ENCODE results near the gene NTSR1. TPM values are rescaled to one million over a fixed set of nuclear protein-coding genes. Genes with fewer than 3 reads are reported as not detected.

Gene NTSR1
- total and polyA plus RNA-seq, 7 donors, result 0.01 to 0.08 (median 0.05) TPM; not detected in 3

- no peak overlapping the region for H3K4me3 ChIP-seq
- H3K27me3 ChIP-seq (ENCODE audit: insufficient read depth in 3 of 3, low read length in 2 of 3), result peaks cover 0 to 68% (median 17%) of the 10 kb centered on the region in 3 donors
- 36 to 43% (median 42%) methylated on average over 9 of the region's 9 CpGs for WGBS, 3 donors
- H3K4me1 ChIP-seq, result no peaks in the 10 kb centered on the region
- intact Hi-C loops (cut with DNase I), result no loop called here
- TF ChIP-seq, protein P1, sequence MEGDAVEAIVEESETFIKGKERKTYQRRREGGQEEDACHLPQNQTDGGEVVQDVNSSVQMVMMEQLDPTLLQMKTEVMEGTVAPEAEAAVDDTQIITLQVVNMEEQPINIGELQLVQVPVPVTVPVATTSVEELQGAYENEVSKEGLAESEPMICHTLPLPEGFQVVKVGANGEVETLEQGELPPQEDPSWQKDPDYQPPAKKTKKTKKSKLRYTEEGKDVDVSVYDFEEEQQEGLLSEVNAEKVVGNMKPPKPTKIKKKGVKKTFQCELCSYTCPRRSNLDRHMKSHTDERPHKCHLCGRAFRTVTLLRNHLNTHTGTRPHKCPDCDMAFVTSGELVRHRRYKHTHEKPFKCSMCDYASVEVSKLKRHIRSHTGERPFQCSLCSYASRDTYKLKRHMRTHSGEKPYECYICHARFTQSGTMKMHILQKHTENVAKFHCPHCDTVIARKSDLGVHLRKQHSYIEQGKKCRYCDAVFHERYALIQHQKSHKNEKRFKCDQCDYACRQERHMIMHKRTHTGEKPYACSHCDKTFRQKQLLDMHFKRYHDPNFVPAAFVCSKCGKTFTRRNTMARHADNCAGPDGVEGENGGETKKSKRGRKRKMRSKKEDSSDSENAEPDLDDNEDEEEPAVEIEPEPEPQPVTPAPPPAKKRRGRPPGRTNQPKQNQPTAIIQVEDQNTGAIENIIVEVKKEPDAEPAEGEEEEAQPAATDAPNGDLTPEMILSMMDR (IDR thresholded peaks at IDR 0.05), result no peak
- H3K27ac ChIP-seq, result no peak overlapping the region
- peak in 1 of 2 donors; percentile 42 for DNase-seq
- H3K9me3 ChIP-seq, result no peaks in the 10 kb centered on the region
- H3K36me3 ChIP-seq (ENCODE audit: insufficient read depth in 1 of 2, low read depth in 1 of 2), result no peaks in the 10 kb centered on the region
- ATAC-seq, result no peak
Measured at GRCh38 chr20:62741191-62741691, 32.6 kb downstream of the NTSR1 start.

GRCh38 chr20:62741701-62742491, 33.3 kb downstream of the NTSR1 start:
- intact Hi-C loops (cut with DNase I), result no loop called here
- Histone ChIP-seq H3K27ac (no peak overlapping the region), H3K9me3 (no peaks in the 10 kb centered on the region), H3K36me3 (ENCODE audit: insufficient read depth in 1 of 2, low read depth in 1 of 2) (no peaks in the 10 kb centered on the region), H3K27me3 (ENCODE audit: insufficient read depth in 3 of 3, low read length in 2 of 3) (peaks cover 0 to 62% (median 14%) of the 10 kb centered on the region in 3 donors), H3K4me3 (no peak overlapping the region), H3K4me1 (no peaks in the 10 kb centered on the region)
- ATAC-seq (no peak), DNase-seq (peak in 1 of 2 donors; percentile 46)
- WGBS, 3 donors, result 89 to 92% (median 90%) methylated on average over 18 of the region's 18 CpGs
- TF ChIP-seq, protein P1 (IDR thresholded peaks at IDR 0.05), result no peak

DNA sequence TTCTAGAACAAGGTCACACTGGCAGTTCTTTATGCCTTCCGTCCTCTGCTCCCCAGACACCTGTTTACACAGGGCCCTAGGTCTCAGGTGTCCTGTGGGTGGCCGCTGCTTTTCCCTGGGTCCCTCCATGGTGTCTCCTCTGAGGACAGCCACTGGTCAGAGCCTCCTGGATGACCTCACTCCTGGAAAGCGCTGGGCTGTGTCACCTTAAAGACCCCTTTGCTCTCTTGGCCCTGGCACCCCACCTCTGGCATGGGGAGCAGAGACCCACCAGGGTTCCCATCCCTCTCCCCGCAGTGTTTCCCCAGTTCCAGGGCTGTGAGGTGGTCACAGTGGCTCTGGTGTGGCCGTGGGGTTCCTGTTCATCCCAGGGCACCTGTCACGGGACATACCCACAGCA, 33.9 kb downstream of the NTSR1 start:
- H3K4me1 ChIP-seq, result no peaks in the 10 kb centered on the region
- WGBS, 3 donors, result 83 to 91% (median 86%) methylated on average over 6 of the region's 6 CpGs
- H3K4me3 ChIP-seq, result no peak overlapping the region
- H3K27ac ChIP-seq, result no peak overlapping the region
- no peaks in the 10 kb centered on the region for H3K9me3 ChIP-seq
- TF ChIP-seq, protein P1 (IDR thresholded peaks at IDR 0.05), result no peak
- no peaks in the 10 kb centered on the region for H3K36me3 ChIP-seq (ENCODE audit: insufficient read depth in 1 of 2, low read depth in 1 of 2)
- intact Hi-C loops (cut with DNase I), result no loop called here
- DNase-seq, result peak in 1 of 2 donors; percentile 36
- H3K27me3 ChIP-seq (ENCODE audit: insufficient read depth in 3 of 3, low read length in 2 of 3), result peaks cover 0 to 59% (median 14%) of the 10 kb centered on the region in 3 donors
- ATAC-seq, result no peak

DNA sequence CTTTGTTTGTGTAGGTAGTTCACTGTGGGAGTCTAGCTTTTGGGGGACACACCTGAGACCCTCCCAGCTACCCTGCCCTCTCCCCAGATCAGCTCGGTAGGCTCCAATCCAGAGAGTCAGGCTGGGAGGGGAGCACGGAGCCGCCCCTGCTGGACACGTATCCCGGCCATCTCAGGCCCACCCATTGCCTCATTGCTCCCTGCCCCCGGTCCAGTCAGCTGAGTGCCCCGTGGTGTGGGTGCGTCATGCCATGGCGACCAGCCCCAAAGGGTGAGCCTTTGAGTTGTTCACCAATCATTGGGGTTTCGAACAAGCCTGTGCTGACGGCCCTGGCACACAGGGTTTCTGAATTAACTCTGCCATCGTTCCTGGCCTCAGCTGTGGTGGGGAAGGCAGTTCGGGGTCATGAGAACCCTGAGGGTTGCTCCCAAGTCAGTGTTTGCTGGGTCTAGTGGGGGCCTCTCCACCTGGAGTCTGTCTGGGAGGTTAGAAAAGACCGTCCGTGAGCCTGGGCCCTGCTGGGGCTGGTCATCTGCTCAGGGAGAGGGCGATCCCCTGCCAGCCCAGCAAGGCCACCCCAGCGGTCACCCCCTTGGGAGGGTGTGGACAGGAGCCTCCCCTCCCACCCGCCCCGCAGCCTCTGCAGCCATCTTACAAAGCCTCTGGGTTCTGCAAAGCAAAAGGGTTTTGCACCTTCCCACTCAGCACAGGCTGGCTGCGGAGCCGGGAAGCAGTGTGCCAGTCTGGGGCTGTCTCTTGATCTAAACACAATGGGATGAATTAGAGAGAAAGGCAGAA, 34.5 kb downstream of the NTSR1 start:
- TF ChIP-seq, protein P1 (IDR thresholded peaks at IDR 0.05), result no peak
- Histone ChIP-seq H3K9me3 (no peaks in the 10 kb centered on the region), H3K27ac (no peak overlapping the region), H3K27me3 (ENCODE audit: insufficient read depth in 3 of 3, low read length in 2 of 3) (peaks cover 0 to 55% (median 14%) of the 10 kb centered on the region in 3 donors), H3K4me1 (no peaks in the 10 kb centered on the region), H3K4me3 (no peak overlapping the region), H3K36me3 (ENCODE audit: insufficient read depth in 1 of 2, low read depth in 1 of 2) (no peaks in the 10 kb centered on the region)
- intact Hi-C loops (cut with DNase I), result no loop called here
- ATAC-seq (no peak), DNase-seq (peak in 1 of 2 donors; percentile 36)
- WGBS, 3 donors, result 88 to 92% (median 90%) methylated on average over 21 of the region's 21 CpGs
